Measurements from ENCODE around the gene NUMB. TPM values are rescaled to one million over a fixed set of nuclear protein-coding genes. Genes with fewer than 3 reads are reported as not detected.

NUMB gene
- polyA plus RNA-seq, 1 donor from 2014 or later, result 11.5 TPM

- H3K4me2 ChIP-seq (ENCODE audit: low read length), result no peak overlapping the region
- H4K20me1 ChIP-seq (ENCODE audit: insufficient read depth), result no peaks in the 10 kb centered on the region
- no peak overlapping the region for H3K4me3 ChIP-seq (ENCODE audit: low read length)
- no peaks in the 10 kb centered on the region for H3F3A ChIP-seq (ENCODE audit: insufficient read depth, low read length, poor library complexity, severe bottlenecking)
- TF ChIP-seq CTCF (IDR thresholded peaks at IDR 0.05; ENCODE audit: poor library complexity, severe bottlenecking) (no peak), EZH2 (IDR thresholded peaks at IDR 0.05; ENCODE audit: borderline replicate concordance, insufficient read depth, low read length, poor library complexity, severe bottlenecking) (no peak), REST (IDR thresholded peaks at IDR 0.05; ENCODE audit: borderline replicate concordance) (no peak), MXI1 (conservative IDR thresholded peaks at IDR 0.05; ENCODE audit: poor library complexity, severe bottlenecking) (no peak), SMC3 (conservative IDR thresholded peaks at IDR 0.05; ENCODE audit: poor library complexity) (no peak), RAD21 (conservative IDR thresholded peaks at IDR 0.05) (no peak), EP300 (conservative IDR thresholded peaks at IDR 0.05; ENCODE audit: poor library complexity, severe bottlenecking) (no peak), POLR2AphosphoS5 (IDR thresholded peaks at IDR 0.05) (no peak), TAF1 (IDR thresholded peaks at IDR 0.05; ENCODE audit: low read depth) (no peak)
- no peaks in the 10 kb centered on the region for H3K9me3 ChIP-seq (ENCODE audit: low read length)
- no peaks in the 10 kb centered on the region for H3K9me2 ChIP-seq (ENCODE audit: insufficient read depth, low read length)
- H3K79me2 ChIP-seq (replicated peaks; ENCODE audit: insufficient read depth, low read length), result no peaks in the 10 kb centered on the region
- H3K27ac ChIP-seq (ENCODE audit: low read length), result no peak overlapping the region
- H3K9ac ChIP-seq (ENCODE audit: low read length), result no peak overlapping the region
- no peaks in the 10 kb centered on the region for H3K36me3 ChIP-seq (ENCODE audit: insufficient read depth, low read length)
- no peak overlapping the region for H2AFZ ChIP-seq (ENCODE audit: low read depth, low read length)
- H3K27me3 ChIP-seq (ENCODE audit: insufficient read depth, low read depth, low read length), result no peaks in the 10 kb centered on the region
Observed at GRCh38 chr14:73368616-73369015, 89.7 kb downstream of the NUMB start.

GRCh38 chr14:73365727-73366126 is 92.6 kb downstream of the NUMB start:
- Histone ChIP-seq H3K9me3 (ENCODE audit: low read length) (no peaks in the 10 kb centered on the region), H3K27ac (ENCODE audit: low read length) (no peak overlapping the region), H4K20me1 (ENCODE audit: insufficient read depth) (no peaks in the 10 kb centered on the region), H3K9ac (ENCODE audit: low read length) (no peak overlapping the region), H3K4me2 (ENCODE audit: low read length) (no peak overlapping the region), H3K79me2 (replicated peaks; ENCODE audit: insufficient read depth, low read length) (no peaks in the 10 kb centered on the region), H3K27me3 (ENCODE audit: insufficient read depth, low read depth, low read length) (no peaks in the 10 kb centered on the region), H3K9me2 (ENCODE audit: insufficient read depth, low read length) (no peaks in the 10 kb centered on the region), H2AFZ (ENCODE audit: low read depth, low read length) (no peak overlapping the region), H3K4me3 (ENCODE audit: low read length) (no peak overlapping the region), H3K36me3 (ENCODE audit: insufficient read depth, low read length) (no peaks in the 10 kb centered on the region), H3F3A (ENCODE audit: insufficient read depth, low read length, poor library complexity, severe bottlenecking) (no peaks in the 10 kb centered on the region)
- TF ChIP-seq CTCF (IDR thresholded peaks at IDR 0.05; ENCODE audit: poor library complexity, severe bottlenecking) (no peak), REST (IDR thresholded peaks at IDR 0.05; ENCODE audit: borderline replicate concordance) (no peak), RAD21 (conservative IDR thresholded peaks at IDR 0.05) (no peak), MXI1 (conservative IDR thresholded peaks at IDR 0.05; ENCODE audit: poor library complexity, severe bottlenecking) (no peak), EZH2 (IDR thresholded peaks at IDR 0.05; ENCODE audit: borderline replicate concordance, insufficient read depth, low read length, poor library complexity, severe bottlenecking) (no peak), POLR2AphosphoS5 (IDR thresholded peaks at IDR 0.05) (no peak), EP300 (conservative IDR thresholded peaks at IDR 0.05; ENCODE audit: poor library complexity, severe bottlenecking) (no peak), TAF1 (IDR thresholded peaks at IDR 0.05; ENCODE audit: low read depth) (no peak)
